HepG2 (cell line): Measurements from ENCODE around the gene CHML. TPM values are rescaled to one million over a fixed set of nuclear protein-coding genes. Genes with fewer than 3 reads are reported as not detected.

ENCODE experiments used
- ATAC-seq: fragments of 200-7000 bp; cut with Tn5 transposase; 3 replicates; pipeline ENCODE4 v1.9.1; 2020; ENCODE audit warnings: mild to moderate bottlenecking, moderate library complexity
- BruUV-seq: library from RNA; stranded (reverse); fragments of 400-500 nt; replicated peaks from 2 replicates; lab custom pipeline; 2021; lab: Mats Ljungman, UMichigan
- CTCF ChIA-PET: fragments of 300-600 bp; formaldehyde crosslinking; extraction: SDS; loops from one replicate; lab custom pipeline; 2021; ENCODE audit warnings: low total read pairs, inconsistent platforms, low intra/inter-chr PET ratio; lab: Yijun Ruan, JAX
- POLR2A ChIA-PET: fragments of 350-600 bp; sonication (Branson Sonifier 250); formaldehyde crosslinking; loops from one replicate; lab custom pipeline; 2020; ENCODE audit warnings: antibody characterized with exemption, inconsistent platforms; lab: Yijun Ruan, JAX
- DNase-seq: peaks from one replicate; pipeline ENCODE4 v3.0.0-alpha.2; 2015; ENCODE audit warnings: low spot score
- FAIRE-seq: peaks from 3 replicates; lab custom pipeline; 2011; peaks lifted over from hg19 to GRCh38; lab: Jason Lieb, UNC
- H2AFZ ChIP-seq: one replicate; pipeline ENCODE4 v1.6.1; 2011; ENCODE audit warnings: low read length, inconsistent platforms
- H3K27ac ChIP-seq: fragments of 300-600 bp; 3 replicates; pipeline ENCODE4 v1.8.0; 2011; ENCODE audit warnings: mixed run types, mild to moderate bottlenecking, mixed read lengths, low read length, inconsistent platforms; ENCODE audit not compliant: insufficient read depth; ENCODE audit errors: extremely low read length
- H3K27me3 ChIP-seq, 2 experiments: fragments of 200-600 bp in 1 of 2; 2 replicates in 1 of 2; 3 replicates in 1 of 2; pipeline versions ENCODE4 v1.6.0 to v1.8.0; 2011; ENCODE audit warnings: low read length in 2 of 2, mild to moderate bottlenecking in 2 of 2, moderate library complexity in 2 of 2, inconsistent platforms in 1 of 2; ENCODE audit not compliant: insufficient read depth in 2 of 2, control insufficient read depth in 1 of 2
- H3K36me3 ChIP-seq, 2 experiments: fragments of 200-600 bp in 1 of 2; replicated peaks in 1 of 2; 2 replicates in 1 of 2; 3 replicates in 1 of 2; pipeline versions ENCODE4 v1.5.1 to v1.8.0; 2011; ENCODE audit warnings: low read length in 2 of 2, inconsistent platforms in 1 of 2; ENCODE audit not compliant: insufficient read depth in 2 of 2, control insufficient read depth in 1 of 2
- H3K4me1 ChIP-seq: 2 replicates; pipeline ENCODE4 v1.5.1; 2012; ENCODE audit warnings: low read length, inconsistent platforms; ENCODE audit not compliant: insufficient read depth
- H3K4me2 ChIP-seq: 2 replicates; pipeline ENCODE4 v1.6.0; 2011; ENCODE audit warnings: low read depth, low read length, inconsistent platforms
- H3K4me3 ChIP-seq, 3 experiments: fragments of 200-600 bp in 1 of 3; sonication (generic), shearing (Covaris generic) in 1 of 3; replicated peaks in 1 of 3; 2 replicates each; pipeline ENCODE4 v1.5.1; 2011 to 2016; ENCODE audit warnings: low read length in 3 of 3, inconsistent platforms in 2 of 3, low read depth in 2 of 3, mild to moderate bottlenecking in 2 of 3, control low read depth in 1 of 3, mixed read lengths in 1 of 3; ENCODE audit not compliant: insufficient read depth in 1 of 3
- H3K79me2 ChIP-seq: one replicate; pipeline ENCODE4 v1.6.1; 2011; ENCODE audit warnings: low read length, inconsistent platforms; ENCODE audit not compliant: insufficient read depth
- H3K9ac ChIP-seq: 2 replicates; pipeline ENCODE4 v1.6.0; 2011; ENCODE audit warnings: mild to moderate bottlenecking, low read depth, low read length, inconsistent platforms; ENCODE audit not compliant: insufficient read depth
- H3K9me3 ChIP-seq: 2 replicates; pipeline ENCODE4 v1.5.1; 2012; ENCODE audit warnings: mild to moderate bottlenecking, low read length
- H4K20me1 ChIP-seq: 2 replicates; pipeline ENCODE4 v1.6.0; 2011; ENCODE audit warnings: inconsistent platforms, mild to moderate bottlenecking, low read length, moderate library complexity; ENCODE audit not compliant: insufficient read depth
- NAIF1 ChIP-seq: sonication (generic); formaldehyde crosslinking; IDR thresholded peaks from 2 replicates; pipeline ENCODE4 v1.5.0; 2020; ENCODE audit warnings: mild to moderate bottlenecking, missing genetic modification reagents, borderline replicate concordance
- THAP11 ChIP-seq: IDR thresholded peaks from 2 replicates; pipeline ENCODE4 v1.6.1; 2016; ENCODE audit warnings: missing biosample characterization, missing genetic modification reagents
- TP53 ChIP-seq: sonication (generic); formaldehyde crosslinking; conservative IDR thresholded peaks from 2 replicates; pipeline ENCODE4 v1.4.0; 2020; ENCODE audit warnings: missing genetic modification reagents
- ZNF205 ChIP-seq: IDR thresholded peaks from 2 replicates; pipeline ENCODE4 v1.6.1; 2018; ENCODE audit warnings: missing biosample characterization, missing genetic modification reagents
- ZNF253 ChIP-seq: sonication (generic); formaldehyde crosslinking; IDR thresholded peaks from 2 replicates; pipeline ENCODE4 v1.8.0; 2022; ENCODE audit warnings: mild to moderate bottlenecking, missing genetic modification reagents, borderline replicate concordance
- ZNF296 ChIP-seq: sonication (generic); formaldehyde crosslinking; conservative IDR thresholded peaks from 2 replicates; pipeline ENCODE4 v1.5.0; 2020; ENCODE audit warnings: mild to moderate bottlenecking, missing genetic modification reagents
- ZNF30 ChIP-seq: sonication (generic); formaldehyde crosslinking; IDR thresholded peaks from 2 replicates; pipeline ENCODE4 v1.5.0; 2020; ENCODE audit warnings: mild to moderate bottlenecking, missing genetic modification reagents
- ZNF672 ChIP-seq: sonication (generic); formaldehyde crosslinking; IDR thresholded peaks from 2 replicates; pipeline ENCODE4 v1.8.1; 2022; ENCODE audit warnings: missing genetic modification reagents
- WGBS: methylation state at CpG from one replicate; pipeline ENCODE4 v1.1.6; 2017; ENCODE audit warnings: low lambda C conversion rate; 5-methylcytosine and 5-hydroxymethylcytosine counted together
- in situ Hi-C: cut with HindIII; loops from 2 replicates; pipeline ENCODE4 v1.10.0; 2017; ENCODE audit warnings: low pct_unique_long_range_greater_than_20kb; ENCODE audit not compliant: extremely low pct_ligation_motif_present
- intact Hi-C: fragments of 100-400 bp; cut with micrococcal nuclease; formaldehyde crosslinking; loops from one replicate; pipeline ENCODE4 v1.10.0; 2022; ENCODE audit not compliant: unreplicated experiment
- polyA plus RNA-seq, 8 experiments: library from polyadenylated mRNA; depleted of rRNA in 3 of 8; stranded (reverse) in 7 of 8; unstranded in 1 of 8; fragments of >200 nt; fragmentation: Illumina TruSeq in 4 of 8; extraction: Trizol in 4 of 8; gene quantifications; 2 replicates each; pipeline versions ENCODE4 v1.2.1 to v1.2.3, GENCODE V29; 2011 to 2016; ENCODE audit warnings: low read depth in 4 of 8, missing spikeins in 1 of 8, mixed read lengths in 1 of 8; ENCODE audit not compliant: insufficient read depth in 1 of 8
- total RNA-seq, 5 experiments: library from RNA; depleted of rRNA; stranded (reverse); fragments of >200 nt; fragmentation: Illumina TruSeq; extraction: Trizol; gene quantifications; 2 replicates each; pipeline ENCODE4 v1.2.3, GENCODE V29; 2016; ENCODE audit warnings: low read depth in 1 of 5
- TF ChIP-seq, protein P1 (sequence below): sonication (generic); formaldehyde crosslinking; IDR thresholded peaks from 2 replicates; pipeline ENCODE4 v1.5.0; 2020; ENCODE audit warnings: missing genetic modification reagents
- TF ChIP-seq, protein P2 (sequence below): sonication (generic); formaldehyde crosslinking; IDR thresholded peaks from 2 replicates; pipeline ENCODE4 v1.9.0; 2021; ENCODE audit warnings: missing genetic modification reagents, mild to moderate bottlenecking, borderline replicate concordance
- TF ChIP-seq, protein P3 (sequence below): sonication (generic); formaldehyde crosslinking; IDR thresholded peaks from 2 replicates; pipeline ENCODE4 v1.8.1; 2023; ENCODE audit warnings: missing genetic modification reagents, inconsistent platforms, borderline replicate concordance
- TF ChIP-seq, protein P4 (sequence below): sonication (generic); formaldehyde crosslinking; IDR thresholded peaks from 2 replicates; pipeline ENCODE4 v1.8.0; 2022; ENCODE audit warnings: mild to moderate bottlenecking, missing genetic modification reagents, moderate library complexity
- TF ChIP-seq, protein P5 (sequence below): sonication (generic); formaldehyde crosslinking; IDR thresholded peaks from 2 replicates; pipeline ENCODE4 v1.4.0; 2020; ENCODE audit warnings: missing genetic modification reagents, mild to moderate bottlenecking, borderline replicate concordance
- TF ChIP-seq, protein P6 (sequence below), 2 experiments: fragments of 450-650 bp in 1 of 2; sonication (generic) in 1 of 2; formaldehyde crosslinking; IDR thresholded peaks; 2 replicates each; pipeline versions ENCODE4 v1.5.0 to v1.8.0; 2020 to 2022; ENCODE audit warnings: mild to moderate bottlenecking in 1 of 2, missing genetic modification reagents in 1 of 2
- TF ChIP-seq, protein P7 (sequence below): sonication (generic); formaldehyde crosslinking; IDR thresholded peaks from 2 replicates; pipeline ENCODE4 v1.8.0; 2022; ENCODE audit warnings: missing genetic modification reagents, mild to moderate bottlenecking, inconsistent platforms, borderline replicate concordance

Gene CHML
- total and polyA plus RNA-seq, 2 of the 13 experiments (the other 11 are each of a cell fraction or from before 2014, with no cell fraction given) = 5.2 to 16.7 TPM

DNA sequence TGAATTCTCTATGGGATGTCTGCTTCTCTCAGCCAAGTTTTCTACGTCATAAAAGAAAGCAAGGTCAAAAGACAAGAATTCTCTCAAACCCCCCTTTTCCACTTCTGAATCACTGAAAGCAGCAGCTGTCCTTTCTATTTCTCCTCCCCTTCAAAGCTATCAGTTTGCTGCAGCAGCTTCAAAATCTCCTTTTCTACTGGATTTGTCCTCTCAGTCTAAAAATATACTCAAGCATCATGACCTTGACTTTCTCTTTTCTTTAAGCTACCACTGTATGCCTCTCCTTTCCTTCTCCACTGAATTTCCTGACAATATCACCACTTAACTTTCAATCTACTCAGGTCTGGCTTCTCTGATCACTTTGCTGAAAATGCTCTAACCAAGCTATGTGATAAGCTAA is 13.8 kb upstream of the CHML start:
- no peaks in the 10 kb centered on the region for H4K20me1 ChIP-seq
- FAIRE-seq = no peak
- CTCF ChIA-PET = no interaction called here
- TF ChIP-seq ZNF205 (no peak), ZNF253 (CRISPR knock-in tag) (no peak), TP53 (no peak), NAIF1 (CRISPR knock-in tag) (no peak), THAP11 (CRISPR knock-in tag) (no peak), ZNF296 (no peak), ZNF30 (CRISPR knock-in tag) (no peak), ZNF672 (CRISPR knock-in tag) (no peak)
- TF ChIP-seq, protein P1, sequence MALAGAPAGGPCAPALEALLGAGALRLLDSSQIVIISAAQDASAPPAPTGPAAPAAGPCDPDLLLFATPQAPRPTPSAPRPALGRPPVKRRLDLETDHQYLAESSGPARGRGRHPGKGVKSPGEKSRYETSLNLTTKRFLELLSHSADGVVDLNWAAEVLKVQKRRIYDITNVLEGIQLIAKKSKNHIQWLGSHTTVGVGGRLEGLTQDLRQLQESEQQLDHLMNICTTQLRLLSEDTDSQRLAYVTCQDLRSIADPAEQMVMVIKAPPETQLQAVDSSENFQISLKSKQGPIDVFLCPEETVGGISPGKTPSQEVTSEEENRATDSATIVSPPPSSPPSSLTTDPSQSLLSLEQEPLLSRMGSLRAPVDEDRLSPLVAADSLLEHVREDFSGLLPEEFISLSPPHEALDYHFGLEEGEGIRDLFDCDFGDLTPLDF (CRISPR knock-in tag) = no peak
- TF ChIP-seq, protein P2, sequence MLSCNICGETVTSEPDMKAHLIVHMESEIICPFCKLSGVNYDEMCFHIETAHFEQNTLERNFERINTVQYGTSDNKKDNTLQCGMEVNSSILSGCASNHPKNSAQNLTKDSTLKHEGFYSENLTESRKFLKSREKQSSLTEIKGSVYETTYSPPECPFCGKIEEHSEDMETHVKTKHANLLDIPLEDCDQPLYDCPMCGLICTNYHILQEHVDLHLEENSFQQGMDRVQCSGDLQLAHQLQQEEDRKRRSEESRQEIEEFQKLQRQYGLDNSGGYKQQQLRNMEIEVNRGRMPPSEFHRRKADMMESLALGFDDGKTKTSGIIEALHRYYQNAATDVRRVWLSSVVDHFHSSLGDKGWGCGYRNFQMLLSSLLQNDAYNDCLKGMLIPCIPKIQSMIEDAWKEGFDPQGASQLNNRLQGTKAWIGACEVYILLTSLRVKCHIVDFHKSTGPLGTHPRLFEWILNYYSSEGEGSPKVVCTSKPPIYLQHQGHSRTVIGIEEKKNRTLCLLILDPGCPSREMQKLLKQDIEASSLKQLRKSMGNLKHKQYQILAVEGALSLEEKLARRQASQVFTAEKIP (CRISPR knock-in tag) = no peak
- TF ChIP-seq, protein P3, sequence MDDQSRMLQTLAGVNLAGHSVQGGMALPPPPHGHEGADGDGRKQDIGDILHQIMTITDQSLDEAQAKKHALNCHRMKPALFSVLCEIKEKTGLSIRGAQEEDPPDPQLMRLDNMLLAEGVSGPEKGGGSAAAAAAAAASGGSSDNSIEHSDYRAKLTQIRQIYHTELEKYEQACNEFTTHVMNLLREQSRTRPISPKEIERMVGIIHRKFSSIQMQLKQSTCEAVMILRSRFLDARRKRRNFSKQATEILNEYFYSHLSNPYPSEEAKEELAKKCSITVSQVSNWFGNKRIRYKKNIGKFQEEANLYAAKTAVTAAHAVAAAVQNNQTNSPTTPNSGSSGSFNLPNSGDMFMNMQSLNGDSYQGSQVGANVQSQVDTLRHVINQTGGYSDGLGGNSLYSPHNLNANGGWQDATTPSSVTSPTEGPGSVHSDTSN = no peak
- TF ChIP-seq, protein P4, sequence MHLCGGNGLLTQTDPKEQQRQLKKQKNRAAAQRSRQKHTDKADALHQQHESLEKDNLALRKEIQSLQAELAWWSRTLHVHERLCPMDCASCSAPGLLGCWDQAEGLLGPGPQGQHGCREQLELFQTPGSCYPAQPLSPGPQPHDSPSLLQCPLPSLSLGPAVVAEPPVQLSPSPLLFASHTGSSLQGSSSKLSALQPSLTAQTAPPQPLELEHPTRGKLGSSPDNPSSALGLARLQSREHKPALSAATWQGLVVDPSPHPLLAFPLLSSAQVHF (CRISPR knock-in tag) = no peak
- TF ChIP-seq, protein P5, sequence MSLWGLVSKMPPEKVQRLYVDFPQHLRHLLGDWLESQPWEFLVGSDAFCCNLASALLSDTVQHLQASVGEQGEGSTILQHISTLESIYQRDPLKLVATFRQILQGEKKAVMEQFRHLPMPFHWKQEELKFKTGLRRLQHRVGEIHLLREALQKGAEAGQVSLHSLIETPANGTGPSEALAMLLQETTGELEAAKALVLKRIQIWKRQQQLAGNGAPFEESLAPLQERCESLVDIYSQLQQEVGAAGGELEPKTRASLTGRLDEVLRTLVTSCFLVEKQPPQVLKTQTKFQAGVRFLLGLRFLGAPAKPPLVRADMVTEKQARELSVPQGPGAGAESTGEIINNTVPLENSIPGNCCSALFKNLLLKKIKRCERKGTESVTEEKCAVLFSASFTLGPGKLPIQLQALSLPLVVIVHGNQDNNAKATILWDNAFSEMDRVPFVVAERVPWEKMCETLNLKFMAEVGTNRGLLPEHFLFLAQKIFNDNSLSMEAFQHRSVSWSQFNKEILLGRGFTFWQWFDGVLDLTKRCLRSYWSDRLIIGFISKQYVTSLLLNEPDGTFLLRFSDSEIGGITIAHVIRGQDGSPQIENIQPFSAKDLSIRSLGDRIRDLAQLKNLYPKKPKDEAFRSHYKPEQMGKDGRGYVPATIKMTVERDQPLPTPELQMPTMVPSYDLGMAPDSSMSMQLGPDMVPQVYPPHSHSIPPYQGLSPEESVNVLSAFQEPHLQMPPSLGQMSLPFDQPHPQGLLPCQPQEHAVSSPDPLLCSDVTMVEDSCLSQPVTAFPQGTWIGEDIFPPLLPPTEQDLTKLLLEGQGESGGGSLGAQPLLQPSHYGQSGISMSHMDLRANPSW = no peak
- TF ChIP-seq, protein P6, sequence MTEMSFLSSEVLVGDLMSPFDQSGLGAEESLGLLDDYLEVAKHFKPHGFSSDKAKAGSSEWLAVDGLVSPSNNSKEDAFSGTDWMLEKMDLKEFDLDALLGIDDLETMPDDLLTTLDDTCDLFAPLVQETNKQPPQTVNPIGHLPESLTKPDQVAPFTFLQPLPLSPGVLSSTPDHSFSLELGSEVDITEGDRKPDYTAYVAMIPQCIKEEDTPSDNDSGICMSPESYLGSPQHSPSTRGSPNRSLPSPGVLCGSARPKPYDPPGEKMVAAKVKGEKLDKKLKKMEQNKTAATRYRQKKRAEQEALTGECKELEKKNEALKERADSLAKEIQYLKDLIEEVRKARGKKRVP (CRISPR knock-in tag; IDR thresholded peaks at IDR 0.05) = no peak
- TF ChIP-seq, protein P7, sequence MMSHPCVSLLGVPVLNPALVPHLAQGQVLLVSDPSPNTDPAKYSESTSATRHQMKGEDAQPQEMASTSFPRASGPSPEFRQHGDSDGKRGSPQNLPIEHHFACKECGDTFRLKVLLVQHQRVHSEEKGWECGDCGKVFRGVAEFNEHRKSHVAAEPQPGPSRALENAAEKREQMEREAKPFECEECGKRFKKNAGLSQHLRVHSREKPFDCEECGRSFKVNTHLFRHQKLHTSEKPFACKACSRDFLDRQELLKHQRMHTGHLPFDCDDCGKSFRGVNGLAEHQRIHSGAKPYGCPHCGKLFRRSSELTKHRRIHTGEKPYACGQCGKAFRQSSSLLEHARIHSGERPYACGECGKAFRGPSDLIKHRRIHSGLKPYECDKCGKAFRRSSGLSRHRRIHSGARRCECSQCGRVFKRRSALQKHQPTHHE (CRISPR knock-in tag) = no peak

More for the DNA sequence above, 13.8 kb upstream of the CHML start:
- in situ Hi-C loops = no loop called here
- Histone ChIP-seq H3K79me2 (no peaks in the 10 kb centered on the region), H3K27ac (no peak overlapping the region), H3K4me2 (no peak overlapping the region), H3K36me3 (no peaks in the 10 kb centered on the region), H2AFZ (no peak overlapping the region), H3K27me3 (no peaks in the 10 kb centered on the region), H3K4me3 (no peak overlapping the region), H3K9me3 (no peaks in the 10 kb centered on the region), H3K4me1 (no peaks in the 10 kb centered on the region), H3K9ac (no peak overlapping the region)
- POLR2A ChIA-PET = no interaction called here
- no peak for ATAC-seq
- no peak for DNase-seq
- no TSS peak for BruUV-seq
- intact Hi-C loops = no loop called here
- 6% methylated on average over 1 of the region's 1 CpG for WGBS
